Activated T-helper 9 cell treated with anti-CD3 and anti-CD28 coated beads, Interleukin-2, amount 50 U/mL, for 16 hours (primary cell): Measurements from ENCODE around the gene NTRK1.

ENCODE experiments used
- DNase-seq: peaks from one replicate; pipeline ENCODE4 v3.0.0-alpha.2; 2020; ENCODE audit warnings: low read depth

The NTRK1 gene

GRCh38 chr1:156860628-156861423, at the start of gene NTRK1:
TSS of gene NTRK1 (plus strand) at chr1:156860865. CDS start at chr1:156860935, 70 bp downstream.
- DNase-seq = peak; percentile 36

DNA sequence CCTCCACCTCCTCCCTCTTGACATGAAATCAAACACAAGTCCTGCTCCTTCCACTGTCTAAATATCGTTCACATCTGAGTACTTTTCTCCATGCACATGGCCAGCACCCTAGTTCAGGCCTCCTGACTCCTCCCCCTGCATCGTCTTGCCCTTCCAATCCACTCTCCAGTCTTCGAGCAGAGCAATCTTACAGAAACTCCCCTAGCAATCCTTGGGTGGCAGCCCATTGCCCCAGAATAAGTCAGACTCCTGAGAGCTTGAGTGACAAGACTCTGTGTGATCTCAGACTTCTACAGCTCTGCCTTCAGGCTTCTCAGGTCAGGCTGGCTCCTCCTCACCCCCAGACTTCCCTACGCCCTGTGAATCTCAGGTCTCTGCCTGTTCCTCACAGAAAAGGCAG, 49.5 kb upstream of the NTRK1 start:
- DNase-seq = no peak

DNA sequence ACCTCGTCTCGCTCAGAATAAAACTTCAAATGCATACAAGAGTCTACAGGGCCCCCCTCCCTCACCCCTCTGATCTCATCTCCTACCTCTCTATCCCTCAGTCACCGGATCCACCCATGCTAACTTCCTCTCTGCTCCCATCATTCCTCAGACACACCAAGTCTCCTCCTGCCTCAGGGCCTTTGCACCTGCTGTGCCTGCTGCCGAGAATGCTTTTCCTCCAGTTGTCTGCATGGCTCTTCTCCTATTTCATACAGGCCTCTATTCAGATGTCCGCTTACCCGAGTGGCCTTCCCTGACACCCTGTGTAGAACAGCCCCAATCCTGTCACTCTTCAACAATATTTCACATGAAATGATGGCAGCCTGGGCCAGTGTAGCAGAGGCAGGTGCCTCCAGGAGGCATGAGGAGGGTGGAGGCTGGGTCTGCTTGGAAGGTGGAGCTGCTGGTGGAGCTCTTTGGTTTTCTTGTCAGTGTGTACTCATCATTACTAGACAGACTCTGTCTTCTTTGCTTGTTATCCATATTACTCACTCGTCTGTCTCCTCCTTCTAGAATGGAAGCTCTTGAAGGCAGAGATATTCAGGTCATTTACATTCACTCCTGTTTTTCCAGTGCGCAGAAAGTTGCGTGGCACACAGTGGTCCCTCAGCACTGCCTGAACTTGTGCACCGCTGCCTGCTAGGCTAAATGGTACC, 48.2 kb upstream of the NTRK1 start:
- DNase-seq = no peak

- no peak for DNase-seq
Measured at GRCh38 chr1:156813298-156813697, 47.4 kb upstream of the NTRK1 start.

GRCh38 chr1:156813750-156814570, 46.7 kb upstream of the NTRK1 start:
- DNase-seq = peak; percentile 62

DNA sequence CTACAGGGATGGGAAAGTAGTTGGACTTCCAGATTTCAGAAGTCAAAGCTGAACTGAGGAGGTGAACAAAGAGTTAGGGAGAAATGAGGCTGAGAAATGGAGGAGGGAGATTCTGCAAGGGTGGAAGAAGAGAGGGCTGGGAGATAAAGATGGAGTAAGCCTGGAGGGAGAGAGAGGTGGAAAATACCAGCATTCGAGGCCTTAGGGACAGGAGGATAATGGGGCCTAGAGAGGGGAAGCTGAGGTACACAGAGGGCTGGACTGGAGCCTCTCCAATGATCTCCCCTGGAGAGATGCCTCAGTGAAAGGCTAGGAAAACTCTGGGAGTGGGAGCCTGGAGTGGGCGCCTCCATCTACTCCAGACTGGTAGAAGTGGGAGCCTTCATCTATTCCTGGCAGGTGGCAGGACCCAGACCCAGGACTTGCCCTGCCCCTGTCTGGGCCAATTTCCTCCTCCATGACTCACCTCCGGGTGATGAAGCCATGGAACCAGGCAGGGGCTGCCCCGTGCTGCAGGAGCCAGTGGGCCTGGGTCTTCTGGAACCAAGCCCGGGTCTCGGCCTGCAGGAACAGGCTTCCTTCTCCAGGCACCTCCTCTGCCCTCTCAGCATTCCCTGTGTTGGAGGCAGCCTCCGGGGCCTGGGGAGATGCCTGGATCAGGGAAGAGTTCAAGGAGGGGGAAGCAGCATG, 45.9 kb upstream of the NTRK1 start:
- DNase-seq = peak; percentile 49

DNA sequence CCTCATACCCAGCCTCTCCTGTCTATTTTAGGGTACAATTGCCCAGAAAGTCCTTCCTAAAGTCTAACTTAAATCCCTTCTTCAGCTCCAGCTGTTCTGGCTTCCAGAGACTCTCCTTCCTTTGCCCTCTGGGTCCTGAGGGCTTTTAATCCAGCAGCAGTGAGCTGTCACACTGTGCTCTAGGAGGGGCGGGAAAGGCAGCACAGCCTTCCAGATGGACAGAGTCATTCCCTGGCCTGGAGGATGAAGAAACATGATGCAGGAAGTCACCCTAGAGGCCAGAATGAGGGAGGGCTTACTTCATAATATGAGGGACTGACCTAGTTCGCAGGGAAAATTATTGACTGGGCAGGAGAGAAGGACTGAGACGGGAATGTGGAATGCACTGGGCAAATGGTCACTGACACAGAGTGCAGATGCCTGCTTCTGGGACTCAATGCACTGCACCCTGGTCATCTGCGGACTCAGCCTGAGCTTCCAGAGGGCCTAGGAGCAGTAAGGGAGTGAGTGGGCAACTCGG, 45.3 kb upstream of the NTRK1 start:
- DNase-seq = no peak

GRCh38 chr1:156815961-156816422, 44.7 kb upstream of the NTRK1 start:
- DNase-seq = no peak

- peak; percentile 90 for DNase-seq
Measured at GRCh38 chr1:156816561-156817328, 43.9 kb upstream of the NTRK1 start, which contains the start of gene SH2D2A. TSS of gene SH2D2A (minus strand) at chr1:156816848. CDS start at chr1:156816708, 140 bp downstream.

DNA sequence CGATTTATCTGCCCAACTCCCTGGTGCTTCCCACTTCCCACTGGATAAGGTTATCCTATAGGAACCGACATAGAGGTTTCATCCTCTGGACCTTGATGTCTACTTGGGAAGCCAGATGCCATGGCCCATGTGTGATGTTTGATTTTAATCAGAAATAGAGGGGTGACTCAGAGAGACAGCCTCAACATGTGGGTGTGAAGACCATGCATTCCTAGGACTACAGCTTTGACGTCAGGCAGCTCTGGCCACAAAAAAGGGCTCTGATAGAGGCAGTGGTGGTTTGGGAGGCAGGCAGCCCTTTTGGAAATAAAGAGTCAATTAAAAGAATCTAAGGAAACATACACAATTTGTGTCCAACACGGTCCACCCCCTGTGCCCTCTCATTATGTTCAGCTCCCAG, 38.9 kb upstream of the NTRK1 start:
- DNase-seq = no peak

DNA sequence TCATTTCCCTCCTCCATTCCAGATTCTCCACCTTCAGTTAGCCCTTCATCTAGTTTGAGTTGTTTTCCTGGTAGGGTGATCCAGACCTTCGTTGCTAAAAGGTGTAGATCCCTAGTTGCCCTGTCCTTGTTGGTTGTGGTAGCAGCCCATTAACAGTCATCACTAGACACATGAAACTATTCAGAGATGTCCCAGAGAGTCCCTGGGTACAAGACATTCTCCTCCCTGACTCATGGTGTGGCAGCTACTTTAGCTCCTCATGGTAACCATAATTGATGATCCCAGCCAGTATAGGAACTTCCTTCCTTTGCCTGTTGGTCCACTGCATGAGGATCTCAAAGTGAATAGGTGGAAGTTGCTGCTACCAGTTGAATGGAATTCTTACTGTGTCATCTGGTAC, 38.0 kb upstream of the NTRK1 start:
- no peak for DNase-seq

DNA sequence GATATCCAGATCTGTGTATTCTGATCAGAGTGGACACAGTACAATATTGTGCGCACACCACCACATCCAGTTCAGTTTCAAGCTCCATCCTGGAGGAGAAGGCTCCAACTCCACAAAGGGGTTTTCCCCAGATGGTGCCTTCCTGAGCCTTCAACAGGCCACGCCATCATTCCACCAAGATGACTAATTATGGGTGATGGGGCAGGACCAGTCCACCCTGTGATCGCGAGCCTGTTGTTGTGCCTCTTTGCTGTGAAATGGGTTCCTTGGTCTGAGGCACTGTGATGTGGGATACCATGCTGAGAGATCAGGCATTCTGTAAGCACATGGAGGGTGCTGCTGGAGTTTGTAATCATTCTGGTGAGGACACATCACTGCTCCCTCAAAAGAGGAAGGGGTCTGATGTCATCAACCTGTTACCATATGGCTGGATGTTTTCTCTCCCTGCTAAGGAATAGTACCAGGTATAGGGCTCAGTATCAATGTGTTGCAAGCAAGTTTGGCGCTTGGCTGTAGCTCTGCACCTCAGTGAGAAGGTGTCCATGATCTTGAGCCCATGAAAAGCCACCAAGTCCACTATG, 37.4 kb upstream of the NTRK1 start:
- no peak for DNase-seq

- DNase-seq = no peak
Measured at GRCh38 chr1:156826630-156827029, 34.0 kb upstream of the NTRK1 start.

- no peak for DNase-seq
Measured at GRCh38 chr1:156828400-156829124, 32.1 kb upstream of the NTRK1 start.

GRCh38 chr1:156832434-156832833, 28.2 kb upstream of the NTRK1 start:
- no peak for DNase-seq

DNA sequence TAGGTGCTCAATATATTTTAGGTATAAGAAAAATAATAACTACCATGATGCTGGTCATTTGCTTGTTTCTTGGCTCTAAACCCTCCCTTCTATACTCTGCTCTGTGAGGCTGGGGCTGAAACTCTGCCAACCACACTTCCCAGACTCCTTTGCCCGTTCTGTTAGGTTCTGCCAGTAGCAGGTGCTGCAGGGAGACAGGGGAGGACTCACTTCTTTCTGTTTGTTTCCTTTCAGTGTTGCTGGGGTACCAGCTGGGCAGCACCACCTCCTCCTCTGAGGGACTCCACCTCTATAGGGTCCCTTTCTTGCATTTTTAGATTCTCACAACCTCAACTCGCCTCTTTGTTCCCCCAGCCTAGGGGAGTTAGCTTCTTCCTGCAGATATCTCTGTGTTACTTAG, 27.1 kb upstream of the NTRK1 start:
- no peak for DNase-seq

DNA sequence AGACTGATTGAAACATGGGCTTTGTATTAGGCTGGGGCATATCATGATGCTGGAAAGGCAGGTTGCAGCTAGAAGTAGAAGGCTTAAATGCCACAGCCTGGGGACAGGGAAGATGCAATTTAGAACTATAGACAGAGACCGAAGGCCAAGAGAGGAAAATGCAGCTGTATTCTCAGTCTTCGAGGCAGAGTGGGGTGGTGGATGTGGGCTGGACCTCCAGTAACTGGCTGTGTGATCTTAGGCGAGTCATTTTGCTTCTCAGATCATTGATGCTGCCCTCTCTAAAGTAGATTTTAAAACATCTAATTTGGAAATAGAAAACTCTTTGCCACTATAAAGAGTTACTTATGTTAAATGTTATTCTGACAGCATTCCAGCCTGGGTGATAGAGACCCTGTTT, 26.3 kb upstream of the NTRK1 start:
- no peak for DNase-seq

DNA sequence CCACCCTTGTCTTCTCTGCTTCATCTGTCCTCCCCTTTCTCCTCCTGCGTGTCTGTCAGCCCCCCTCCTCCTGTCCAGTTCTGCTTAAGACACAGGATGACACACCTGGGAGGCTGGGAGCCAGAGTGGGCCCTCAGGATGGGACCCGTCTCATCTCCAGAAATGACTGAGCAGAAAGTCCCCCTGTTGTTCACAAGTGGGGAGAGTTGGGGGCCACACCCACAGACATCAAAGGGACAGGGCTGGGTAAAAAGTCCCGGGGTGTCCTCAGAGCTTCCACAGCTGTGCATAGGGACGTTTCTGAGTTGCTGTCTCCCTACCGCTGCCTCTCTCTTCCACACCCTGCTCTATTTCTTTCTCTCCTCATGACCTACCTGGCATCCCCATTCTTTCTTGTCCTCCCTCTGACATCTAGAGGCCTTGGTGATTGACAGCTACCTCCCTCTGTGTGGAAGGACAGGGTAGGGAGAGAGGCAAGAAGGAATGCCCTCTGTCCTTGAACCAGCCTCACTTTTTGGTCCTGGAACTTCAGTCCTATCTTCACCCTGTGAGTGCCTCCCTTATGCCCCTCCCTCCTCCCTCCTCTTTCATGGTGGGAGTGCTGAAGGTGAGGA, 24.5 kb upstream of the NTRK1 start:
- DNase-seq = no peak

GRCh38 chr1:156836892-156837291, 23.8 kb upstream of the NTRK1 start:
- no peak for DNase-seq
